T-helper 2 cell treated with Interferon-gamma antibody and Interleukin-4, amounts not matched to agents 5 μg/mL and 100 μg/mL, for 36 hours (primary cell): Measurements from ENCODE around the gene GPRIN1.
A peak's percentile ranks its signal among the peaks of the same experiment; 100 is the strongest.
"Not testable (repeated sequence)": the region's sequence is repeated elsewhere in the genome, so short reads cannot be mapped to it uniquely, and the experiment has no call there.

Experiments used
- DNase-seq: peaks from one replicate; pipeline ENCODE4 v3.0.0; 2021; ENCODE audit warnings: low spot score
- H3K27ac Mint-ChIP-seq: one replicate; pipeline ENCODE4 v1.8.0; 2021; ENCODE audit warnings: mild to moderate bottlenecking, mixed read lengths
- H3K27me3 Mint-ChIP-seq: one replicate; pipeline ENCODE4 v1.8.0; 2021; ENCODE audit warnings: low read depth, mixed read lengths
- H3K36me3 Mint-ChIP-seq: one replicate; pipeline ENCODE4 v1.8.0; 2021; ENCODE audit warnings: low read depth, mixed read lengths
- H3K4me1 Mint-ChIP-seq: one replicate; pipeline ENCODE4 v1.8.0; 2021; ENCODE audit warnings: low read depth, mixed read lengths
- H3K4me3 Mint-ChIP-seq: one replicate; pipeline ENCODE4 v1.8.0; 2022; ENCODE audit warnings: mild to moderate bottlenecking, moderate library complexity, mixed read lengths
- H3K9me3 Mint-ChIP-seq: one replicate; pipeline ENCODE4 v1.8.0; 2021; ENCODE audit warnings: mixed read lengths

GPRIN1 gene

DNA sequence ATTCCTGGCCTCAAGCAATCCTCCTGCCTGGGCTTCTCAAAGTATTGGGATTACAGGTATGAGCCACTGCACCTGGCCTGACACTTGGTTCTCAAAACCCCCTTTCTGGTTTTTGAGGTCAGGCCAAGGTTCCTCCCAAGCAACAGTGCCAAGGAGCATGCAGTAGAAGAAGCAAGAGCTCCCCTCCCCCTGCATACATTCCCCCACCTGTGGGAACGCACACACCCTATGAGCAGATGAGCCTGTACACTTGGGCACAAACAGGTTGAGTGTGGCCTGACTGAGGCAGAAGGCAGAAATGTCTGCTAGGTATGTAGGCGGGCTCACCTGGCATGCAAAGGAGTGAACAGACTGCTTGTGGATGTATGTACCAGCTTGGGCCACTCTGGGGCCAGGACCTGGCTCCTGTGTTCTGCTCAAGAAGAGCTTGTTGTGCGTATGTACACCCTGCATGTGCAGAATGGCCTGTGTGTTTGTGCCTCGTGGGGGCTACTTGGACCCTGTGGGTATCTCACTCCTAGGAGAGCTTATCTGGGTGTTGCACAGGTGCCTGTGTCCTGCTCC, 1.7 kb downstream of the GPRIN1 start:
- H3K27ac Mint-ChIP-seq = no peak overlapping the region
- peak overlapping the region; percentile 88 for H3K4me3 Mint-ChIP-seq
- H3K36me3 Mint-ChIP-seq = no peaks in the 10 kb centered on the region
- H3K27me3 Mint-ChIP-seq = peaks cover 33% of the 10 kb centered on the region
- no peak for DNase-seq
- no peaks in the 10 kb centered on the region for H3K9me3 Mint-ChIP-seq
- H3K4me1 Mint-ChIP-seq = peaks cover 6% of the 10 kb centered on the region

DNA sequence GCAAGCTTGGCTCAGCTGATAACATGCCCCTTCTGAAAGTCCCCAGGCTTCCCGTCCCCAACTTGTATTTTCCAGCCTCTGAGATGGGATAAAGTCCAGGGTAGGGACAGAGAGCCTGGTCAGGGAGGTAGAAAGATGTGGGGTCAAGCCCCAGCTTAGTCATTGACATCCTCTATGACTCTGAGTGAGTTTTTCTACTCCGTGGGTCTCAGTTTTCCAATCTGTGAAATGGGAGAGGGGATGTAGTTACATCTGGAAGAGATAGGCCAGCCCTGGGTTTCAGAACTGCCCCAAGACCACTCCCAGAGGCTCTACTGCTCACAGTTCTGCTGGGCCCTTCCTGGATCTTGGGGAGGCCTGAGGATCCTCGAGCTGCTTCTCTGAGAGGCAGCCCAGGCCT, 3.1 kb downstream of the GPRIN1 start:
- Mint-ChIP-seq H3K27me3 (peaks cover 27% of the 10 kb centered on the region), H3K27ac (no peak overlapping the region), H3K36me3 (no peaks in the 10 kb centered on the region), H3K4me1 (peaks cover 6% of the 10 kb centered on the region), H3K9me3 (no peaks in the 10 kb centered on the region), H3K4me3 (no peak overlapping the region)
- DNase-seq = no peak

DNA sequence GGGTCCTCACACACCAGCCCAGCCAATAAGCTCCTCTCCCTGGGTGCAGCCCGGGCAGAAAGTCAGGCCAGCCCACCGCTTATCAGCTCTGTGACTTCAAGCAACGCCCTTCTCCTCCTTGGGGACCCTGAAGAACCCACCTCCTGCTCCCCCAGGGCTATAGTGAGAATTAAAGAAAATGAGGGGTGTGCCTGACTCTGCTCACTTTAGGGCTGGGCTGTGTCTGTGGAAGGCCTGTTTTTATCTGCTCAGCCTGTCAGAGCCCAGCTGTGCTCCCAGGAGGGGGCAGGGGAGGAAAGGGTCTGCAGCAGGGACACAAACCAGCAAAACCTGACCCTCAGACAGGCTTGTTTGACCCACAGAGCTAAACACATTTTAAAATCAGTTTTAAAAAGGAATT, 3.9 kb downstream of the GPRIN1 start:
- Mint-ChIP-seq H3K9me3 (no peaks in the 10 kb centered on the region), H3K4me3 (no peak overlapping the region), H3K27me3 (peaks cover 21% of the 10 kb centered on the region), H3K4me1 (peaks cover 6% of the 10 kb centered on the region), H3K36me3 (no peaks in the 10 kb centered on the region), H3K27ac (no peak overlapping the region)
- DNase-seq = no peak

DNA sequence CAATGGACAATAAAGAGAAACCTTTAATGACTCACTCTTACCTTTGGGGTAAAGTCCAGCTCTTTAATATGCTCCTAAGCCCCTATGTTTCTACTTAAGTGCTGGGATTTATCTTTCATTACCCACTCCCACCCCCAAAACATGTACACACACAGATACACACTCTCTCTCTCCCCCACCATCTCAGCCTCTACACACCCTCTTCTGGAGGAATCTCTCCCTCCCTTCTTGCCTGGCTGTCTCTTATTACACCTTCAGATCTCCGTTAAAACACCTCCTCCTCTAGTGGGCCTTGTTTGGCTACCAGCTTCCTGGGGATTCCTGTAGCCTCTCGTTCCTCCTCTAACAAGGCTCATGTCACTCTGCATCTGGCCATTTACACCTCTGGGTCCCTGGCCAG, 6.9 kb downstream of the GPRIN1 start:
- H3K27me3 Mint-ChIP-seq = peaks cover 11% of the 10 kb centered on the region
- H3K4me1 Mint-ChIP-seq = no peaks in the 10 kb centered on the region
- no peaks in the 10 kb centered on the region for H3K9me3 Mint-ChIP-seq
- no peak overlapping the region for H3K27ac Mint-ChIP-seq
- H3K36me3 Mint-ChIP-seq = no peaks in the 10 kb centered on the region
- no peak overlapping the region for H3K4me3 Mint-ChIP-seq
- DNase-seq = no peak

DNA sequence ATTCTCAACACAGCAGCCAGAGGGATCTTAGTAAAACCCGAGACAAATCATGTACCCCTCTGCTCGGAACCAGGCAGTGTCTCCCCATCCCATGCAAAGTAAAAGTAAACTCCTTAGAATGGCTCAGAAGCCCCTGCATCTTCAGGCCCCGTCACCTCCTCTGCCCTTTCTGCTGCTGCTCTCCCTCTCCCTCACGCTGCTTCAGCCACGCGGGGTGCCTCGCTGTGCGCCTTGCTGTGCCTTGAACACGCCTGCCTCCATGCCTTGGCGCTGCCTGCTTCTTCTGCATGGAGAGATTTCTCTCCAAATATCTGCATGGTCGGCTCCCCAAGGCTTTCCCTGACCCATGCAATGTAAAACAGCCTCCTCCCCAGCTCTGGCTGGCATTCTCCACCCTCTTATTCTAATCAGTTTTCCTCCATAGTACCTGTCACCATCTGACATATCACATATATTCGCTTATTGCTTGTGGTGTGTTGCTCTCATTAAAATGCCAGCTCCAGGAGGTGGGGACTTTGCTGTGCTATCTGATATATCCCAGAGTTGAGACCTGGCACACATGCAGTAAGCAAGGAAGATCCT, 8.0 kb downstream of the GPRIN1 start:
- H3K36me3 Mint-ChIP-seq = no peaks in the 10 kb centered on the region
- H3K27ac Mint-ChIP-seq = no peak overlapping the region
- no peak for DNase-seq
- H3K4me3 Mint-ChIP-seq = no peak overlapping the region
- no peaks in the 10 kb centered on the region for H3K4me1 Mint-ChIP-seq
- peaks cover 6% of the 10 kb centered on the region for H3K27me3 Mint-ChIP-seq
- no peaks in the 10 kb centered on the region for H3K9me3 Mint-ChIP-seq

DNA sequence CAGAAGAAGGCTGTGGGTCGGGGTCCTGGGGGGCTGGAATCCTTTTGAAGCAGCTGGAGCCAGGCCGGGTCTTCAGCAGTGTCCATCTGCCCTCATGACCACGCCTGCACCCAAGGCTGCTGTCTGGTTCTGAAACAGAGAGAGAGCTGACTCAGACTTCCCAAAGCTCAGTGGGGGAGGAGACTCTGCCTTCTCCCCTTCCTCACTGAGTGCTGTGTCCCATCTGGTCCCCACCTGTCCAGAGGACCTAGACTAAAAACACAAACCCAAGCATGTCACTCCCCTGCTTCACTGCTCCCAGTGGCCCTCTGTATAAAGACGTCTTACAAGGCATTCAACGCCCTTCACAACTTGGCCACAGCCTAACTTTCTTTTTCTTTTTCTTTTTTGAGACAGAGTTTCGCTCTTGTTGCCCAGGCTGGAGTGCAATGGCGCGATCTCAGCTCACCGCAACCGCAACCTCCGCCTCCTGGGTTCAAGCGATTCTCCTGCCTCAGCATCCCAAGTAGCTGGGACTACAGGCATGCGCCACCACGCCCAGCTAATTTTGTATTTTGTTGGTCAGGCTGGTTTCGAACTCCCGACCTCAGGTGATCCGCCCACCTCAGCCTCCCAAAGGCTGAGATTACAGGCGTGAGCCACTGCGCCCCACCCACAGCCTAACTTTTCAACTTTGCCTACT, 10.1 kb downstream of the GPRIN1 start:
- not testable (repeated sequence) for DNase-seq, H3K4me3 Mint-ChIP-seq, H3K4me1 Mint-ChIP-seq, H3K27me3 Mint-ChIP-seq, H3K27ac Mint-ChIP-seq, H3K9me3 Mint-ChIP-seq, H3K36me3 Mint-ChIP-seq

DNA sequence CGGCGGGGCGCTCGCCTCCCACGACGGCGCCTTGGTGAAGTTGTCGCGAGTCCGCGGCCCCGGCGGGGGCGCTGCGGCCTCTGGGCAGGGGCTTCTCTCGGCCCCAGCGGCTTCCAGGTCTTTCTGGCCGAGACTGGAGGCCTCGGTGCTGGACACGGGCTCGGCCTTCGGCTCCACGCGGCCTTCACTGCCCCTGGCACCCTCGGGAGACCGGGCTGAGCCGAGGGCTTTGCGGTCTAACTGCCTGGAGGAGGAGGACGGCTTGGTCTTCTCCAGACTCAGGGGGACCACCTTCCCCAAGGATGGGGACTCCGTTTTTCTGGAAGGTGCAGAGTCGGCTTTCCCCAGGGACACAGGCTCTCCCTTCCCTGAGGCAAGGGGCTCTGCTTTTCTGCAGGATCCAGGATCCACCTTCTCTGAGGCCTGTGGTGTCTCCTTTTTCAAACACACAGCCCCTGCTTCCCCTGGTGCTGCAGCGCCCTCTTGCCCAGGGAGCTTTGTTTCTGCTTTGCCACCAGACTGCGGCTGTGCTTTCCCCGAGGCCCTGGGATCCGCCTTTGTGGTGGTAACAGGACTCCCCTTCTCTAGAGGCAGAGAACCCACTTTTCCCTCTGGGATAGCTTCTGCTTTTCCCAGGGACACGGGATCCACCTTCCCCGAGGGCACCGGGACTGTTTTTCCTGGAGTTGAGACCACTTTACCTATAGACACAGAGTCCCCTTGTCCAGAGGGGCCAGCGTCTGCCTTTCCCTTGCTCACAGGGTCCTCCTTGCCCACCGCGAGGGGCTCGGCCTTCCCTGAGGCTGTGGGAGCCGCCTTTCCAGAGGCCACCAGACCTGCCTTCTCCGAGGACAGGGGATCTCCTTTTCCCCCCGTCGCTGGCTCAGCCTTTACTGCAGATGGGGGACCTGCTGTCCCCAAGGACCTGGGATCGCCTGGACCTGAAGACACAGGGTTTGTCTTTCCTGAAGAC, 12.3 kb downstream of the GPRIN1 start:
- no peak overlapping the region for H3K27ac Mint-ChIP-seq
- H3K4me3 Mint-ChIP-seq = peak overlapping the region; percentile 43
- peaks cover 2% of the 10 kb centered on the region for H3K27me3 Mint-ChIP-seq
- peaks cover 3% of the 10 kb centered on the region for H3K4me1 Mint-ChIP-seq
- H3K36me3 Mint-ChIP-seq = no peaks in the 10 kb centered on the region
- H3K9me3 Mint-ChIP-seq = no peaks in the 10 kb centered on the region
- DNase-seq = no peak

DNA sequence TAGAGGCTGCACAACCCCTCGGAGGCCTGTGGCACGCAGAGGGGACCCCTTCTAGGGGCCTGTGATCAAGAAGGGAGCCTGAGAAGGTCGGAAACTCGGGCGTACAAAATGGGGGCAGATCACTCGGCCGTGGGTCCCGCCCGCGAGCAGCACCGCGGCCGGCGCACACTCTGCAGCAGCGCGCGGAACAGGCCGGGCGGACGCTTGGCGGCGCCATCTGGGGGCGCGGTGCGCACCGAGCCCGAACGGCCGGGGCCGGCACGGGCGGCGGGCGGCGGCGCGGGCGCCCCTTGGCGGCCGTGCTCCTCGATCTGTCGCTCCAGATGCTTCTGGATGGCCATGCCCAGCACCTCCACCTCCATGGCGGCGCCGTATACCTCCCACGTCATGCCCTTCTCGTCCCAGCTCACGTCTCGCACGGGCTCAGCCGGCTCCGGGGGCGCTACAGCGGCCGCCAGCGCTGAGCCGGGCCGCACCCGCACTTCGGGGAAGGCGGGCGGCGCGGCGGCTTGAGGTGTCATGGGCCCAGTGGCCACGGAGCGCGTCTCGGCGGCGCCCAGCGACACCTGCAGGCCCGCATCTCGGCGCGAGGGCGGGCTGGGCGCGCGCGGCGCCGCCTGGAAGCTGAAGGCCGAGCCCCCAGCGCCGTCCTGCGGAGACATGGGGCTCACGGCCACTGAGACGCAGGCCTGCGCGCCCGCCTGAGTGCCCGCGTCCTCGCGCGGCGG, 13.1 kb downstream of the GPRIN1 start:
- peak; percentile 69 for DNase-seq
- Mint-ChIP-seq H3K36me3 (no peaks in the 10 kb centered on the region), H3K9me3 (no peaks in the 10 kb centered on the region), H3K27ac (no peak overlapping the region), H3K4me3 (peak overlapping the region; percentile 69), H3K4me1 (peaks cover 3% of the 10 kb centered on the region), H3K27me3 (peaks cover 2% of the 10 kb centered on the region)

DNA sequence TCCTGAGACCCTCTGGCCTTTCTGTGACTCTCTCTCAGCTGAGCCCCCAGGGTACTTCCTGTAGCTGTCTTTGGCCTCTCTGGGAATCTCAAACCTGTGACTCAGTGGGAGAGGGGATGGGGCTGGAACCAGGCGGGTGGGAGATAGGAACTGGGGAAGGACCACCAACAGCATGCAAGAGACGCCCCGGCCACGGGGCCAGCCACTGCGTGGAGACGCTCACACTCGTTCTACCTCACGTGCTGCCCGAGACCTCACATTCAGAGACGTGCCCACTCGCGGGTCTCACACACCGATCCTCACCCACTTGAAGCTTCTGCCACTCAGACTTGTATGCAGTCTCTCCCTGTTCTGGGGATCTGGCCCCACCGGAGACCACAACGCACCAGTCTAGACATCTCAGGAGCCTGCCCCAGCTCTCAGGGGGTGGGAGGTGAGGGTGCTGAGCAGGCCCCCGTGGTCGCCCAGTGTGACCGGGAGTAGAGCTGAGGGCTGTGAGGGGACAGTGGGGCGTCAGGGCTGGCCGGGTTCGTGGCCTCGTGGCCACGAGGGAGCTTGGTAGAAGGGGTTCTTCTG, 13.8 kb downstream of the GPRIN1 start:
- Mint-ChIP-seq H3K27me3 (peaks cover 2% of the 10 kb centered on the region), H3K9me3 (no peaks in the 10 kb centered on the region), H3K4me3 (peak overlapping the region; percentile 69), H3K27ac (no peak overlapping the region), H3K4me1 (peaks cover 3% of the 10 kb centered on the region), H3K36me3 (no peaks in the 10 kb centered on the region)
- DNase-seq = no peak

DNA sequence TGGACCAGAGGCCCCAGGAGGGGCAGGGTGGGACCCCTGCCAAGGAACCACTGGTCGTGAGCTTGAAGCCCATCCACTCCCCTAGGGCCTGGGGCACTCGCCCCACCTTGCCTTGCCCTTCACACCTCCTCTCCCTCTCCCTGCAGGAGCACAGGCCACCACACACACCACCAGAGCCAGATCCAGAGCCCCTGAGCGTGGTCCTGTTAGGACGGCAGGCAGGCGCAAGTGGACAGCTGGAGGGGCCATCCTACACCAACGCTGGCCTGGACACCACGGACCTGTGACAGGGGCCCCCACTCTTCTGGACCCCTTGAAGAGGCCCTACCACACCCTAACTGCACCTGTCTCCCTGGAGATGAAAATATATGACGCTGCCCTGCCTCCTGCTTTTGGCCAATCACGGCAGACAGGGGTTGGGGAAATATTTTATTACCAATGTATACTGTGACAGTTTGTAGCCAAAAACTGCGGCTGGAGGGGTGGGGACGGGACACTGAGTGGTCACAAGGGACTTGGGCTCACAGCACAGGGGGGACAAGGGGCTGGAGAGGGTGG, 14.5 kb downstream of the GPRIN1 start:
- Mint-ChIP-seq H3K4me1 (peaks cover 3% of the 10 kb centered on the region), H3K27me3 (peaks cover 2% of the 10 kb centered on the region), H3K4me3 (peak overlapping the region; percentile 8), H3K27ac (no peak overlapping the region), H3K9me3 (no peaks in the 10 kb centered on the region), H3K36me3 (no peaks in the 10 kb centered on the region)
- no peak for DNase-seq

DNA sequence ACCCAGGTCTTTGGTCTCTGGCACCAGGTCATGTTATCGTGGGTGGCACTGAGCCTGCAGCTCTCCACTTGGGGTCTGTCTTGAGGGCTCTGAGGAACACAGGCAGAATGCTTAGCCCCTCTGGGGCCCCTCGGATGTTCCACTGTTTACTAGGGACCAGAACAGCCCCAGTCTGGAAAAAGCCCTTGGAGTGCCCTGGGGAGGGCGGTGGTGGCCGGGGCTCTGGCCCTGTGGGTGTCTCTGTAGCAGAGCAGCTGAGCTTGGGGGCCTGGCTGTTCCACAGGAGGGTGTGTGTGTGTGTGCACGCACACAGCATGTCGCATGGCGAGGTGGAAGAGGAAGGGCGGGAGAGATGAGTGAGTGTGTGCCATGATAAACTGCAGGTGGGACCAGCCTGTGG, 15.4 kb downstream of the GPRIN1 start:
- no peaks in the 10 kb centered on the region for H3K36me3 Mint-ChIP-seq
- no peak overlapping the region for H3K27ac Mint-ChIP-seq
- no peak overlapping the region for H3K4me3 Mint-ChIP-seq

DNA sequence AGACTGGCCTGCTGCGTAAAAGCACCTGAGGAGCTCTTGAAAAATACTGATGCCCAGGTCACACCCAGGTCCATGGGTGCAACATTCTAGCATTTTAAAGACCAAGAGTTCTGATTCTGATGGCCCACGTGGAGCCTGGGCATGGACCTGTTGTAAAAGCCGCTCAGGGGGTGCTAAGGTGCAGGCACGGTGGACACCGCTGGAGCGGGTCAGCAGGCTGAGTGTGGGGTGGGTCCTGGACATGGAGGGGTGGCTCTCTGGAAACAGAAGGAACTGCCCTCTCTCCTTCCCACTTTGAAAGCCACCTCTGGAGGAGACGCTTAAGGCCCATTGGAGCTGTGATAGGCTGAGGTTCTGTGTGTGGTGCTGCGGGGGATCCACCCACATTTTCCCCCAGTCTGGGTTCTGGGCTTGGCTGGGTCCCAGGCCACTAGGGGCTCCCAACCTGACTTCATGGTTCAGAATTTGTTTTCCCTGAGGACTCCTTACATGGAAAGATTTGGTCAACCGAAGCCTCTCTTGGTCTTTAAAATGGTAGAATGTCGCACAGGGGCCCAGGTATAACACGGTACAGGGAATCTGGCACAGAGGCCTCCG, 16.6 kb downstream of the GPRIN1 start:
- Mint-ChIP-seq H3K36me3 (no peaks in the 10 kb centered on the region), H3K27ac (no peak overlapping the region), H3K4me1 (peaks cover 3% of the 10 kb centered on the region), H3K4me3 (no peak overlapping the region), H3K27me3 (peaks cover 2% of the 10 kb centered on the region), H3K9me3 (peaks cover 2% of the 10 kb centered on the region)
- DNase-seq = no peak

More for the DNA sequence above, 15.4 kb downstream of the GPRIN1 start:
- H3K9me3 Mint-ChIP-seq = no peaks in the 10 kb centered on the region
- DNase-seq = no peak
- H3K27me3 Mint-ChIP-seq = peaks cover 2% of the 10 kb centered on the region
- H3K4me1 Mint-ChIP-seq = peaks cover 3% of the 10 kb centered on the region

DNA sequence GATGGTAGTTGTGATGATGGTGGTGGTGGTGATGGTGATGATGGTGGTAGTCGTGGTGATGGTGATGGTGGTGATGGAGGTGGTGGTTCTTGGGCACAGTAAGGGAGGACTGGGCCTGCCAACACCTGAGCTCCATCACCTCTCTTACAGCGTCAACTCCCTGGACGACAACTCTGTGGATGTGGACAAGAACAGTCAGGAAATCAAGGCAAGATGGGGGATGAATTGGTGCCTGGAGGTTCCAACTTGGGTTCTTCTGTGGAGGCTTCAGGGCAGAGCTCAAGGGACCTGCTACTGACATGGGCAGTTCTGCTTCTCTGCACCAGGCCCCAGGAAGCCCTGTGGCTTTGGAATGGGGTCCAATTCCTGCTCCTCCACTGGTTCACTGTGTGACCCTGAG, 17.4 kb downstream of the GPRIN1 start:
- DNase-seq = no peak
- no peak overlapping the region for H3K27ac Mint-ChIP-seq
- peaks cover 9% of the 10 kb centered on the region for H3K9me3 Mint-ChIP-seq
- no peak overlapping the region for H3K4me3 Mint-ChIP-seq
- H3K4me1 Mint-ChIP-seq = peaks cover 3% of the 10 kb centered on the region
- H3K27me3 Mint-ChIP-seq = peaks cover 2% of the 10 kb centered on the region
- H3K36me3 Mint-ChIP-seq = no peaks in the 10 kb centered on the region
